ENCODE data around the gene STK17B.

- TF ChIP-seq CTCF (optimal IDR thresholded peaks at IDR 0.05 in 1 of 3, IDR thresholded peaks at IDR 0.05 in 1 of 3, conservative IDR thresholded peaks at IDR 0.05 in 1 of 3; ENCODE audit: extremely low read depth in 1 of 3, insufficient read depth in 2 of 3, low read length in 3 of 3) (no peak), EZH2 (IDR thresholded peaks at IDR 0.05; ENCODE audit: low read length) (no peak)
These were observed 12.3 kb upstream of the STK17B start for GRCh38 chr2:196183528-196184231.

Measured in keratinocyte (primary cell).